ENCODE data around the gene POTEM.
"Not testable (repeated sequence)": the region's sequence is repeated elsewhere in the genome, so short reads cannot be mapped to it uniquely, and the experiment has no call there.

Gene POTEM

GRCh38 chr14:18967134-18967533 is at the start of gene POTEM:
TSS of gene POTEM (plus strand) at chr14:18967434. CDS start at chr14:18967486, 52 bp downstream.
- not testable (repeated sequence) for H3K9me3 ChIP-seq (ENCODE audit: insufficient read depth, low read length); H3K4me1 ChIP-seq (ENCODE audit: insufficient read depth, insufficient read length); H3K4me3 ChIP-seq (ENCODE audit: insufficient read length, low read depth); H3K27me3 ChIP-seq (ENCODE audit: insufficient read depth, insufficient read length); H3K9ac ChIP-seq (ENCODE audit: insufficient read length, low read depth); H3K36me3 ChIP-seq (ENCODE audit: insufficient read depth, insufficient read length, low read length); DNase-seq (ENCODE audit: low read depth, low spot score)

DNA sequence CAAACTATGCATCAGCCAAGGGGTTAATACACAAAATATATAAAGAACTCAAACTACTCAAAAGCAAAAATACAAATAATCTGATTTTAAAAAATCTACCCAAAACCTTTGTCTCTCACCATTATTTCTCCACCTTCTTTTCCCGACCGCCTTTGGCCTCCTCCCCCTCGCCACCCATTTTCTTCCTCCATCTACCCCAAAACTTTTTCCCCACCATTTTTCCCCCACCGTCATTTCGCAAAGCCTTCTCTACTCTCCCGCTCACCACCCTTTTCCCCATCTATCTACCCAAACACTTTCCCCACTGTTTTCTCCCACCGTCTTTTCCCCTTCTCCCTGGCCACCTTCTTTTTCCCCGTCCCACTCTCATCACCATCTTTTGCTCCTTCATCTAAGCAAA is 48.9 kb upstream of the POTEM start:
- H3K9ac ChIP-seq (ENCODE audit: insufficient read length, low read depth); H3K9me3 ChIP-seq (ENCODE audit: insufficient read depth, low read length); DNase-seq (ENCODE audit: low read depth, low spot score); H3K4me1 ChIP-seq (ENCODE audit: insufficient read depth, insufficient read length); H3K27me3 ChIP-seq (ENCODE audit: insufficient read depth, insufficient read length); H3K36me3 ChIP-seq (ENCODE audit: insufficient read depth, insufficient read length, low read length); H3K4me3 ChIP-seq (ENCODE audit: insufficient read length, low read depth): not testable (repeated sequence)

DNA sequence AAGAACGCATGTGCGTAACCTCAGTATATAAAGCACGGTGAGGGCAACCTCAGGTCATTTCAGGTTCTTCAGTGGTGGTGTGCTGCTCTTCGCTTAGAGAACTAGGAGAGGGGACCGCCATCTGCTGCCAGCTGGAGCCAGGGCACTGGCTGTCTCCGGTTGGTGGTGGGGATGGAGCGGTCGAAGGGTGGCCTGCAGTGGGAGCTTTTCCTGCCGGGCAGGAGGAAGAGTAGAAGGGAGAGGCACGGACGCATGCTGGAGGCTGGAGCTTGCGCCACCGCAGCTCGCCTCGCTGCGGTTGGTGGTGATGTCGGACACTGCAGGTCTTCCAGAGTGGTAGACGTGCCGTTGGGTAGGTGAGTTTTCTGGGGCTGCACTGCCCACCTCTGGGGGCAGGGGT is 47.2 kb upstream of the POTEM start:
- H3K4me3 ChIP-seq (ENCODE audit: insufficient read length, low read depth); H3K27me3 ChIP-seq (ENCODE audit: insufficient read depth, insufficient read length); DNase-seq (ENCODE audit: low read depth, low spot score); H3K9ac ChIP-seq (ENCODE audit: insufficient read length, low read depth); H3K36me3 ChIP-seq (ENCODE audit: insufficient read depth, insufficient read length, low read length); H3K9me3 ChIP-seq (ENCODE audit: insufficient read depth, low read length); H3K4me1 ChIP-seq (ENCODE audit: insufficient read depth, insufficient read length): not testable (repeated sequence)

GRCh38 chr14:18921055-18921701 is 46.1 kb upstream of the POTEM start:
- not testable (repeated sequence) for H3K4me3 ChIP-seq (ENCODE audit: insufficient read length, low read depth); H3K36me3 ChIP-seq (ENCODE audit: insufficient read depth, insufficient read length, low read length); H3K9ac ChIP-seq (ENCODE audit: insufficient read length, low read depth); H3K4me1 ChIP-seq (ENCODE audit: insufficient read depth, insufficient read length); H3K27me3 ChIP-seq (ENCODE audit: insufficient read depth, insufficient read length); H3K9me3 ChIP-seq (ENCODE audit: insufficient read depth, low read length); DNase-seq (ENCODE audit: low read depth, low spot score)

- not testable (repeated sequence) for DNase-seq (ENCODE audit: low read depth, low spot score); H3K9me3 ChIP-seq (ENCODE audit: insufficient read depth, low read length); H3K4me3 ChIP-seq (ENCODE audit: insufficient read length, low read depth); H3K27me3 ChIP-seq (ENCODE audit: insufficient read depth, insufficient read length); H3K4me1 ChIP-seq (ENCODE audit: insufficient read depth, insufficient read length); H3K9ac ChIP-seq (ENCODE audit: insufficient read length, low read depth); H3K36me3 ChIP-seq (ENCODE audit: insufficient read depth, insufficient read length, low read length)
Measured at GRCh38 chr14:18936848-18937247, 30.4 kb upstream of the POTEM start.

GRCh38 chr14:18938733-18939132 is 28.5 kb upstream of the POTEM start:
- not testable (repeated sequence) for H3K36me3 ChIP-seq (ENCODE audit: insufficient read depth, insufficient read length, low read length); H3K9ac ChIP-seq (ENCODE audit: insufficient read length, low read depth); H3K27me3 ChIP-seq (ENCODE audit: insufficient read depth, insufficient read length); H3K4me3 ChIP-seq (ENCODE audit: insufficient read length, low read depth); H3K4me1 ChIP-seq (ENCODE audit: insufficient read depth, insufficient read length); H3K9me3 ChIP-seq (ENCODE audit: insufficient read depth, low read length); DNase-seq (ENCODE audit: low read depth, low spot score)

DNA sequence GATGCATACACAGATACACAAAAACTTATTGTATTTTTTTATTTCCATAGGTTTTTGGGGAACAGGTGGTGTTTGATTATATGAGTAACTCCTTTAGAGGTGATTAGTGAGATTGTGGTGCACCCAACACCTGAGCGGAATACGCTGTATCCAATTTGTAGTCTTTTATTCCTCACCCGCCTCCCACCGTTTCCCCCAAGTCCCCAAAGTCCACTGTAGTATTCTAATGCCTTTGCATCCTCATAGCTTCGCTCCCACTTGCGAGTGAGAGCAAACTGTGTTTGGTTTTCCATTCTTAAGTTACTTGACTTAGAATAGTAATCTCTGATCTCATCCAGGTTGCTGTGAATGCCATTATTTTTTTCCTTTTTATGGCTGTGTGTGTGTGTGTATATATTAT is 17.3 kb upstream of the POTEM start:
- DNase-seq (ENCODE audit: low read depth, low spot score); H3K4me1 ChIP-seq (ENCODE audit: insufficient read depth, insufficient read length); H3K9ac ChIP-seq (ENCODE audit: insufficient read length, low read depth); H3K4me3 ChIP-seq (ENCODE audit: insufficient read length, low read depth); H3K27me3 ChIP-seq (ENCODE audit: insufficient read depth, insufficient read length); H3K36me3 ChIP-seq (ENCODE audit: insufficient read depth, insufficient read length, low read length); H3K9me3 ChIP-seq (ENCODE audit: insufficient read depth, low read length): not testable (repeated sequence)

- DNase-seq (ENCODE audit: low read depth, low spot score); H3K9ac ChIP-seq (ENCODE audit: insufficient read length, low read depth); H3K27me3 ChIP-seq (ENCODE audit: insufficient read depth, insufficient read length); H3K36me3 ChIP-seq (ENCODE audit: insufficient read depth, insufficient read length, low read length); H3K4me3 ChIP-seq (ENCODE audit: insufficient read length, low read depth); H3K9me3 ChIP-seq (ENCODE audit: insufficient read depth, low read length); H3K4me1 ChIP-seq (ENCODE audit: insufficient read depth, insufficient read length): not testable (repeated sequence)
Measured at GRCh38 chr14:18953085-18953484, 14.1 kb upstream of the POTEM start.

DNA sequence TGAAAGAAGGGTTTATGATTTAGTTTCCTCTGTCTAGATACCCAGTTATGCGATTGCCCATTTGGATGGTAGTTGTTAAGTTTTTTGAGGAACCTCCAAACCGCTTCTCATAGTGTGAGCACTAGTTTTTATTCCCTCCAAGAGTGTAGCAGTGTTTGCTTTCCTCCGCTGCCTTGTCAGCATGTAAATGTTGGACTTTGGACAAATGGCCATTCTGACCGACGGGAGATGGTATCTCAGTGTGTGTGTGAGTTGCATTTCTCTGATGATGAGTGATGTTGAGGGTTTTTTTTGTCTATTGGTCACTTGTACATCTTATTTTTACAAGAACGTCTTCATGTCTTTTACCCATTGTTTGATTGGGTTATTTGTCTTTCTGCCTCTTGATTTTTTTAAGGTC is 11.4 kb upstream of the POTEM start:
- H3K4me3 ChIP-seq (ENCODE audit: insufficient read length, low read depth); H3K27me3 ChIP-seq (ENCODE audit: insufficient read depth, insufficient read length); DNase-seq (ENCODE audit: low read depth, low spot score); H3K36me3 ChIP-seq (ENCODE audit: insufficient read depth, insufficient read length, low read length); H3K9ac ChIP-seq (ENCODE audit: insufficient read length, low read depth); H3K9me3 ChIP-seq (ENCODE audit: insufficient read depth, low read length); H3K4me1 ChIP-seq (ENCODE audit: insufficient read depth, insufficient read length): not testable (repeated sequence)

GRCh38 chr14:18961576-18961975 is 5.7 kb upstream of the POTEM start:
- H3K4me3 ChIP-seq (ENCODE audit: insufficient read length, low read depth); H3K36me3 ChIP-seq (ENCODE audit: insufficient read depth, insufficient read length, low read length); H3K4me1 ChIP-seq (ENCODE audit: insufficient read depth, insufficient read length); H3K9ac ChIP-seq (ENCODE audit: insufficient read length, low read depth); H3K9me3 ChIP-seq (ENCODE audit: insufficient read depth, low read length); H3K27me3 ChIP-seq (ENCODE audit: insufficient read depth, insufficient read length); DNase-seq (ENCODE audit: low read depth, low spot score): not testable (repeated sequence)

DNA sequence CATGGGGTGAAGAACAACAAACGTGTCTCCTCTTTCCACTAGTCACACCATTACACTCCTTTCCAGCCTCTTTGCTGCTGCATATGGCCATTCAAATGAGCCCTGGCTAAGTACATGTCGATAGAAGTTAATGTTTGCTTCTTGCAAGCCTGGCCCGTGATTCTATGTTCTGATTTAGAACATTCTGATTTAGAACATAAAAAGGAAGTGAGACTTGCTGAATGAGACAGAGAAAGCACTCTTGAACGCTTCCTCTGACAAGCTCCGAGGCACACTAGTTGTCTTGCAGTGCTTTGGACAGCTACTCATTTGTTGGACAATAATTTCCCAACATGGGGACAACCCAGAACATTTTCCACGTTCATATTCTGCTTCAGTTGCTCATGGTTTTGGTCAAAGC is 5.1 kb upstream of the POTEM start:
- not testable (repeated sequence) for H3K36me3 ChIP-seq (ENCODE audit: insufficient read depth, insufficient read length, low read length); H3K4me3 ChIP-seq (ENCODE audit: insufficient read length, low read depth)

DNA sequence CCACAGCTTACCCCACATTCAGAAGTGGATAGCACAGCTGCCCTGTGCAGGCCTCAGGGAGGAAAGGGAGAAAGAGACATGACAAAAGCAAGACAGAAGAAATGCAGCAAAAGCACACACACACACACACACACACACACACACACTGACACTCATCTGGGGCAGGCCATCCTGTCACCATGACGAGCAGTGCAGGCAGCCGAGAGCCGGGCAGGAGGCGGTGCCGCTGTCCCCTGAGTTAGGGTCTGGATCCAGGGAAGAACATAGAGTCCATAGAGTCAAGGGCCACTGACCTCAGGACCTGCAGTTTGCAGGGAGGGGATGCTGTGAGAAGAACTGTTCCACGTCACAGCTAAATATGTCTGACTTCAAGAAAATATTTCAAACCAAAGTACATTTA is 4.0 kb upstream of the POTEM start:
- H3K4me1 ChIP-seq (ENCODE audit: insufficient read depth, insufficient read length); H3K27me3 ChIP-seq (ENCODE audit: insufficient read depth, insufficient read length); H3K9ac ChIP-seq (ENCODE audit: insufficient read length, low read depth); H3K9me3 ChIP-seq (ENCODE audit: insufficient read depth, low read length); DNase-seq (ENCODE audit: low read depth, low spot score); H3K36me3 ChIP-seq (ENCODE audit: insufficient read depth, insufficient read length, low read length); H3K4me3 ChIP-seq (ENCODE audit: insufficient read length, low read depth): not testable (repeated sequence)

More for the DNA sequence above, 5.1 kb upstream of the POTEM start:
- not testable (repeated sequence) for DNase-seq (ENCODE audit: low read depth, low spot score); H3K9me3 ChIP-seq (ENCODE audit: insufficient read depth, low read length); H3K27me3 ChIP-seq (ENCODE audit: insufficient read depth, insufficient read length); H3K4me1 ChIP-seq (ENCODE audit: insufficient read depth, insufficient read length); H3K9ac ChIP-seq (ENCODE audit: insufficient read length, low read depth)

All from NT2/D1 (cell line).